ENCODE data around the gene TFPI.
"Not testable (repeated sequence)": the region's sequence is repeated elsewhere in the genome, so short reads cannot be mapped to it uniquely, and the experiment has no call there.

Gene TFPI

GRCh38 chr2:187528042-187528441 lies 26.2 kb downstream of the TFPI start:
- DNase-seq (ENCODE audit: low read depth), result no peak

GRCh38 chr2:187527262-187527661 lies 27.0 kb downstream of the TFPI start:
- DNase-seq (ENCODE audit: low read depth), result no peak

GRCh38 chr2:187526792-187527191 lies 27.4 kb downstream of the TFPI start:
- no peak for DNase-seq (ENCODE audit: low read depth)

GRCh38 chr2:187525163-187525900 lies 28.9 kb downstream of the TFPI start:
- DNase-seq (ENCODE audit: low read depth), result no peak

GRCh38 chr2:187523325-187523724 lies 30.9 kb downstream of the TFPI start:
- DNase-seq (ENCODE audit: low read depth), result no peak

GRCh38 chr2:187520121-187520624 lies 34.1 kb downstream of the TFPI start:
- no peak for DNase-seq (ENCODE audit: low read depth)

- DNase-seq (ENCODE audit: low read depth), result no peak
Measured at GRCh38 chr2:187519419-187520120, 34.7 kb downstream of the TFPI start.

GRCh38 chr2:187517750-187518361 lies 36.4 kb downstream of the TFPI start:
- not testable (repeated sequence) for DNase-seq (ENCODE audit: low read depth)

GRCh38 chr2:187516630-187517510 lies 37.4 kb downstream of the TFPI start:
- DNase-seq (ENCODE audit: low read depth), result not testable (repeated sequence)

- DNase-seq (ENCODE audit: low read depth), result no peak
Measured at GRCh38 chr2:187514930-187515329, 39.3 kb downstream of the TFPI start.

GRCh38 chr2:187514235-187514829 lies 39.9 kb downstream of the TFPI start:
- DNase-seq (ENCODE audit: low read depth), result not testable (repeated sequence)

- DNase-seq (ENCODE audit: low read depth), result not testable (repeated sequence)
Measured at GRCh38 chr2:187513460-187514234, 40.6 kb downstream of the TFPI start.

GRCh38 chr2:187511356-187512315 lies 42.6 kb downstream of the TFPI start:
- DNase-seq (ENCODE audit: low read depth), result no peak

GRCh38 chr2:187510419-187511355 lies 43.5 kb downstream of the TFPI start:
- not testable (repeated sequence) for DNase-seq (ENCODE audit: low read depth)

- no peak for DNase-seq (ENCODE audit: low read depth)
Measured at GRCh38 chr2:187509667-187510417, 44.4 kb downstream of the TFPI start.

GRCh38 chr2:187506416-187506815 lies 47.8 kb downstream of the TFPI start:
- DNase-seq (ENCODE audit: low read depth), result no peak

- DNase-seq (ENCODE audit: low read depth), result no peak
Measured at GRCh38 chr2:187505065-187505672, 49.1 kb downstream of the TFPI start.
